Heart left ventricle (tissue), 16 donors: Measurements from ENCODE around the gene TCF7L2. TPM values are rescaled to one million over a fixed set of nuclear protein-coding genes. Genes with fewer than 3 reads are reported as not detected.

ENCODE experiments used
- ATAC-seq, 4 donors: fragments of 200-7000 bp; cut with Tn5 transposase; one replicate each; pipeline ENCODE4 v1.9.1; 2020 to 2022; ENCODE audit warnings: moderate library complexity in 4 of 4, mild to moderate bottlenecking in 3 of 4, moderate number of reproducible peaks in 1 of 4
- DNase-seq, 5 donors: peaks; one replicate each; pipeline ENCODE4 v3.0.0-alpha.2; 2020
- H3K27ac ChIP-seq, 12 donors: fragments of 200-600 bp; sonication (generic) in 4 of 12; one replicate each; pipeline versions ENCODE4 v1.5.0 to v1.8.0; 2016 to 2022; ENCODE audit warnings: mild to moderate bottlenecking in 2 of 12
- H3K27me3 ChIP-seq, 9 donors: fragments of 200-600 bp; sonication (generic) in 2 of 9; one replicate each; pipeline versions ENCODE4 v1.5.1 to v1.8.0; 2016 to 2022; ENCODE audit warnings: mild to moderate bottlenecking in 3 of 9
- H3K36me3 ChIP-seq, 9 donors: fragments of 200-600 bp; sonication (generic) in 2 of 9; one replicate each; pipeline versions ENCODE4 v1.5.0 to v1.8.0; 2018 to 2022; ENCODE audit warnings: mild to moderate bottlenecking in 2 of 9
- H3K4me1 ChIP-seq, 12 donors: fragments of 200-600 bp; sonication (generic) in 4 of 12; one replicate each; pipeline versions ENCODE4 v1.5.0 to v1.8.0; 2016 to 2022; ENCODE audit warnings: mild to moderate bottlenecking in 3 of 12
- H3K4me3 ChIP-seq, 12 donors: fragments of 200-600 bp; sonication (generic) in 4 of 12; one replicate each; pipeline versions ENCODE4 v1.5.0 to v1.8.0; 2017 to 2022; ENCODE audit warnings: mild to moderate bottlenecking in 9 of 12, moderate library complexity in 4 of 12
- H3K9me3 ChIP-seq, 12 donors: fragments of 200-600 bp; sonication (generic) in 4 of 12; one replicate each; pipeline versions ENCODE4 v1.5.0 to v1.8.0; 2016 to 2022; ENCODE audit warnings: mild to moderate bottlenecking in 1 of 12
- CTCF ChIP-seq, 12 donors: fragments of 200-600 bp; sonication (generic) in 4 of 12; IDR thresholded peaks; one replicate each; pipeline versions ENCODE4 v1.5.0 to v1.8.0; 2018 to 2022; ENCODE audit warnings: antibody characterized with exemption in 12 of 12, mild to moderate bottlenecking in 5 of 12
- POLR2A ChIP-seq, 2 donors: fragments of 450-650 bp; IDR thresholded peaks; one replicate each; pipeline ENCODE4 v1.6.1; 2017; ENCODE audit warnings: antibody characterized with exemption in 2 of 2, mild to moderate bottlenecking in 2 of 2, moderate library complexity in 2 of 2
- WGBS, 4 donors: extraction: QIAGEN DNeasy Blood & Tissue Kit in 2 of 4; methylation state at CpG; one replicate each; pipeline versions ENCODE4 v1.1.5 to v1.1.7; 2013 to 2018; 5-methylcytosine and 5-hydroxymethylcytosine counted together
- intact Hi-C, 10 donors: fragments of 100-400 bp; cut with DNase I; formaldehyde crosslinking; loops; one replicate each; pipeline versions ENCODE4 v1.11.1 to v1.14.2; 2022
- polyA plus RNA-seq, 2 donors: library from polyadenylated mRNA; stranded (reverse); fragments of 200-250 nt; gene quantifications; one replicate each; pipeline ENCODE4 v1.2.3, GENCODE V29; 2013
- total RNA-seq, 9 donors: library from RNA; depleted of rRNA in 2 of 9; stranded (reverse); fragments of >200 nt in 2 of 9; fragmentation: NEBNext Ultra II Directional in 3 of 9; extraction: Animal tissue kit (Norgen Biotek cat#: 25700) in 3 of 9; gene quantifications; one replicate each; pipeline versions ENCODE4 v1.1.0 to v1.2.4, GENCODE V29; 2016 to 2023
- donor health status: ischemic (EF 13 %, LVEDD 7.1; RV severe dilation, severe dysfunction).
- donor health status: healthy with polysubstance abuse.
- donor health status: DM: no; HTN: yes; CAD: no.
- donor health status: DM: no; HTN: no; CAD: no.
- donor health status: ischemic (EF 25% LVEDD 6.9; RV normal size, moderate dysfunction).
- donor health status: ischemic (EF 25% LVEDD 5.7; RV mildly dilated, moderate dysfunction).
- donor health status: healthy.
- donor health status: DM: yes; HTN: yes; CAD: no.
- donor health status: ischemic (EF 35%, LVEDD 5.7; RV mildly dilated, moderate dysfunction).
- donor health status: nonischemic (EF 11% LVEDD 7.7; RV severe dilation, severe dysfunction).
- donor health status: DM: yes; HTN: yes; CAD: no.
- donor health status: PGD.
- donor health status: ischemic (EF 29% LVEDD 5.4; RV normal size, mild dysfunction).
- donor health status: nonischemic (EF 23%, LVEDD 6.1; RV moderate dilation, normal function).

Gene TCF7L2
- total and polyA plus RNA-seq, 11 donors = 4.3 to 17.5 (median 8.4) TPM

GRCh38 chr10:112913661-112914287 is 36.3 kb upstream of the TCF7L2 start:
- 87 to 91% (median 88%) methylated on average over 9 of the region's 9 CpGs for WGBS, 4 donors
- intact Hi-C loops = no loop called here
- Histone ChIP-seq H3K36me3 (no peaks in the 10 kb centered on the region), H3K27me3 (no peaks in the 10 kb centered on the region), H3K9me3 (no peaks in the 10 kb centered on the region), H3K4me3 (no peak overlapping the region), H3K27ac (no peak overlapping the region), H3K4me1 (no peaks in the 10 kb centered on the region)
- TF ChIP-seq POLR2A (IDR thresholded peaks at IDR 0.05) = no peak
- no peak for TF ChIP-seq CTCF (IDR thresholded peaks at IDR 0.05)
- no peak for DNase-seq
- ATAC-seq = no peak

- no peak for ATAC-seq
- intact Hi-C loops = no loop called here
- no peaks in the 10 kb centered on the region for H3K4me1 ChIP-seq
- no peaks in the 10 kb centered on the region for H3K9me3 ChIP-seq
- no peaks in the 10 kb centered on the region for H3K27me3 ChIP-seq
- no peak overlapping the region for H3K27ac ChIP-seq
- no peak overlapping the region for H3K4me3 ChIP-seq
- WGBS, 4 donors = 83 to 90% (median 89%) methylated on average over 7 of the region's 7 CpGs
- no peak for TF ChIP-seq CTCF (IDR thresholded peaks at IDR 0.05)
- TF ChIP-seq POLR2A (IDR thresholded peaks at IDR 0.05) = no peak
- H3K36me3 ChIP-seq = no peaks in the 10 kb centered on the region
- no peak for DNase-seq
Observed at GRCh38 chr10:112914288-112914952, 35.6 kb upstream of the TCF7L2 start.

- TF ChIP-seq POLR2A (IDR thresholded peaks at IDR 0.05) = no peak
- TF ChIP-seq CTCF (IDR thresholded peaks at IDR 0.05) = no peak
- no peak for ATAC-seq
Observed at GRCh38 chr10:112915590-112916572, 34.2 kb upstream of the TCF7L2 start.

GRCh38 chr10:112917681-112918080 is 32.4 kb upstream of the TCF7L2 start:
- peaks cover 0 to 2% (median 0%) of the 10 kb centered on the region in 9 donors for H3K27me3 ChIP-seq
- ATAC-seq (no peak), DNase-seq (no peak)
- no peak overlapping the region for H3K27ac ChIP-seq
- H3K9me3 ChIP-seq = no peaks in the 10 kb centered on the region
- 97 to 100% (median 98%) methylated on average over 3 of the region's 3 CpGs for WGBS, 4 donors
- intact Hi-C loops = no loop called here
- TF ChIP-seq CTCF (IDR thresholded peaks at IDR 0.05) (no peak), POLR2A (IDR thresholded peaks at IDR 0.05) (no peak)
- H3K4me1 ChIP-seq = no peaks in the 10 kb centered on the region
- no peaks in the 10 kb centered on the region for H3K36me3 ChIP-seq
- no peak overlapping the region for H3K4me3 ChIP-seq

More at GRCh38 chr10:112915590-112916572, 34.2 kb upstream of the TCF7L2 start:
- Histone ChIP-seq H3K27ac (no peak overlapping the region), H3K4me1 (no peaks in the 10 kb centered on the region), H3K9me3 (no peaks in the 10 kb centered on the region), H3K27me3 (no peaks in the 10 kb centered on the region), H3K36me3 (no peaks in the 10 kb centered on the region), H3K4me3 (no peak overlapping the region)
- intact Hi-C loops = no loop called here
- WGBS, 4 donors = 84 to 89% (median 87%) methylated on average over 11 of the region's 11 CpGs
- no peak for DNase-seq
